NCI-H128 (cell line): ENCODE results near the gene PNKP.

Experiments used
- DNase-seq: peaks from one replicate; lab custom pipeline; 2025; ENCODE audit not compliant: unreplicated experiment; lab: John Stamatoyannopoulos, UW

Gene PNKP

DNA sequence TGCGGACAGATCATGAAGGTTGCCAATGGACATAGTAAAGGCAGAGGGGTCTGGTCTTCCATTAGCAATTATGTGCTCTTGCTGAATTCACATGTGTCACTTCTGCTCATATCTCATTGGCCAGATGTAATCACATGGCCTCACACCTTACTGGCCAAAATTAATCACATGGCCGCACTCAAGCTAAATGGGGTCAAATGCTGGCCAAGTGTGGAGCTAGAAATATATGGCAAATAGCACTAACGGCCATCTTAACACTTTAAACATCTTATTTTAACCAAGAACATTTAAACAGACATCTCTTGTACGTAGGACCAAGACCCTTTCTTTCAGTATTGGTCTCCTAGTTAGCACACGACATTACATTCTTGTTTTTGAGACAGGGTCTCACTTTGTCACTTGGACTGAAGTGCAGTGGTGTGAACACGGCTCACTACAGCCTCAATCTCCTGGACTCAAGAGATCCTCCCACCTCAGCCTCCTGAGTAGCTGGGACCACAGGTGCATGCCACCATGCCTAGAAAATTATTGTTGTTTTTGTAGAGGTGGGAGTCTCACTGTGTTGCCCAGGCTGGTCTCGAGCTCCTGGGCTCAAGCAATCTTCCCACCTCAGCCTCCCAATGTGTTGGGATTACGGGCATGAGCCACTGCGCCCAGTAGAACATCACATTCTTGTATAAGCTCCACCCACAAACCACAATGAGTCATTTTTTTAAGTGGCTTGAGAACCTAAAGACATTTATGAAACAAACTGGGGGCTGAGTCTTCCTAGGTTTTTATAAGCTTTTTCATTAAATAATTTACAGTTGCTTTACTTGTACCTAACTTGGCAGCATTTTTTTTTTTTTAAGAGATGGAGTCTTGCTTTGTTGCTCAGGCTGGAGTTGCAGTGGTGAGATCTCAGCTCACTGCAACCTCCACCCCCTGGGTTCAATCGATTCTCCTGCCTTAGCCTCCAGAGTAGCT lies 19.4 kb downstream of the PNKP start:
- no peak for DNase-seq

GRCh38 chr19:49846408-49846807 lies 21.0 kb downstream of the PNKP start:
- no peak for DNase-seq

GRCh38 chr19:49845414-49845813 lies 22.0 kb downstream of the PNKP start:
- DNase-seq = no peak

DNA sequence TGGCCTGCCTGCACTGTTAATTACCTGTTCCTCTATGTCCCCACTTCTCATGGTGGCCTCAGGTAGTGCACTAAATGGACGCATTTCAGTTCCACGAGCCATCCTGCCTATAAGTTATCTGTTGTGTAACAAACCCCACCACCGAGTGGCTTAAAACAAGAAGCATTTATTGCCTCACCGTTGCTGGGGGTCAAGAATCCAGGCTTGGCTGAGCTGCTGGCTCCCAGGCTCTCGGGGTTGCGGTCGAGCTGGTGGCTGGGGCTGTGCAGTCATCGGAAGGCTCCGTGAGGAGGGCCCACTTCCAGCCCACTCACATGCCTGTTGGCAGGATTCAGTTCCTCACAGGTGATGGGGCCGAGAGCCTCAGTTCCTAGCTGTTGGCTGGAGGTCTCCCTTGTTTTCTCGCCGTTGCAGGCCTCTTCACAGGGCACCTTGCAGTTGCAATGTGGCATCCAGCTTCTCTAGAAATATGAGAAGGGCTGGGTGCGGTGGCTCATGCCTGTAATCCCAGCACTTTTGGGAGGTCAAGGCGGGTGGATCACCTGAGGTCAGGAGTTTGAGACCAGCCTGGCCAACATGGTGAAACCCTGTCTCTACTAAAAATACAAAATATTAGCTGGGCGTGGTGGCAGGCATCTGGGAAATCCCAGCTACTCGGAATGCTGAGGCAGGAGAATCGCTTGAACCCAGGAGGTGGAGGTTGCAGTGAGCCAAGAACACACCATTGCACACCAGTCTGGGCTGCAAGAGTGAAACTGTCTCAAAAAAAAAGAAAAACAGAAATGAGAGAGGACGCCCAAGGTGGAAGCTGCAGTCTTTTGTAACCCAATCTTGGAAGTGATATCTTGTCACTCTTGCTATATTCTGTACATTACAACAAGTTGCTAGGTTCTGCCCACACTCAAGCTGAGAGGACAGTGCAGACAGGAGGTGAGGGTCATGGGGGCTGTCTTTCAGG lies 23.0 kb downstream of the PNKP start:
- no peak for DNase-seq

GRCh38 chr19:49843265-49843664 lies 24.1 kb downstream of the PNKP start:
- DNase-seq = no peak

DNA sequence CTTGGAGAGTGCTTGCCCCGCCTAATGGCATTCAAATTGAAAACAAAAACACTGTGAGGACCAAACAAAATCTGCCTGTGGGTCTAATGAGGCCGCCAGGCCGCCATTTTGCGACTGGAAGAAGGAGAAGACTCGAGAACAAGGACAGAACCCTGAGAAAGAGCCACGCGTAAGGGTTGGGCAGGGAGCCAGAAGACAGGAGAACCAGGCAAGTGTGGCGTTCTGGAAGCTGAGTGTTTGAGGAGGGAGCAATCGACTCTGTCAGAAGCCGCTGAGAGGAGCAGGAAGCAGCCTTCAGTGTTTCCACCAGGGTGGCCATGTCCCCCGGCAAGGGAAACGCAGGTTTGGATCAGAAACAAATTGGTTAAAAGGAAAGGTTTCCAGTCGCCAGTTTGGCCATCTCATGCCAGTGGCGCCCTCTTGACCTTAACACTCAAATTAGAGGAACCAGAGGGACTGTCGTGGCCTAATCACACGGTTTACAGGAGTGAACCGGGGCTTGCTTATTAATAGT lies 26.6 kb downstream of the PNKP start:
- DNase-seq = no peak

GRCh38 chr19:49840321-49840720 lies 27.1 kb downstream of the PNKP start:
- no peak for DNase-seq

DNA sequence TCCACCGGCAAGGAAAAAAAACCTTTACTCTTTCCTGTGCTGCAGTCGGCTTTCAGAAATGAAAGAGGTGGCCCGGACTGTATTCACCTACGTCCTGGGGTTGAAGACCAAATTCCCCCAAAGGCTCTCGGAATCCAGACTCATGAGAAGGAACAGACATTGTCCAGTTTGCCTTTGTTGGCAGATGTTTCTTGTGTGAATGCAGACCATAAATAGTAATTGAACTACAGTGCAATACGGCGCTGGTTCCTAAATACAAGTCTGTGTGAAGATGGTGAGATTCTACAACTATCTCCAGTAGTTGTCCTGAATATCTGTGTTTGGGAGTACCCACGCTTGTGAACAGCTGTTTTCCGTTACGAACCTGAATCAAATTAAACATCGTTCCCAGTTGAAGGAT lies 27.7 kb downstream of the PNKP start:
- no peak for DNase-seq

- no peak for DNase-seq
Measured at GRCh38 chr19:49838885-49839588, 28.3 kb downstream of the PNKP start.

DNA sequence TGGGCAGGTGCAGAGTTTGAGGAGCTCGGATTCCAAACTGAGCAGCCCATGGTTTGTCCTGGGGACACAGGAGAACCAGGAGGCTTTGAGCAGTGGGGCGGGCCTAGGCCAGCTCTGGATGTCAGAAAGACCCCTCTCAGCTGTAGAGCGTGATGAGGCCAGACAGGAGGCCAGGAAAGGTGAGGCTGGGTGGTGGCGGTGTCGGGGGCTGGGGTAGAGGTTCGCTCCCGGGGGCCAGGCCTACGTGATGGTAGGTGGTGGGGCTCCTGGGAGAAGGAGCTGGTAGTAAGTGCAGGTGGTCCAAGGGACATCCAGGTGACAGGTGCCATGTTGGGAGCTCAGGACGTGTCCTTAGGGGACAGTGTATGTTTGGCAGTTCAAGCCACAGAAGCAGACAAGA lies 30.0 kb downstream of the PNKP start:
- DNase-seq = no peak

- DNase-seq = no peak
Measured at GRCh38 chr19:49837009-49837310, 30.4 kb downstream of the PNKP start.

GRCh38 chr19:49836176-49837008 lies 31.0 kb downstream of the PNKP start:
- no peak for DNase-seq

DNA sequence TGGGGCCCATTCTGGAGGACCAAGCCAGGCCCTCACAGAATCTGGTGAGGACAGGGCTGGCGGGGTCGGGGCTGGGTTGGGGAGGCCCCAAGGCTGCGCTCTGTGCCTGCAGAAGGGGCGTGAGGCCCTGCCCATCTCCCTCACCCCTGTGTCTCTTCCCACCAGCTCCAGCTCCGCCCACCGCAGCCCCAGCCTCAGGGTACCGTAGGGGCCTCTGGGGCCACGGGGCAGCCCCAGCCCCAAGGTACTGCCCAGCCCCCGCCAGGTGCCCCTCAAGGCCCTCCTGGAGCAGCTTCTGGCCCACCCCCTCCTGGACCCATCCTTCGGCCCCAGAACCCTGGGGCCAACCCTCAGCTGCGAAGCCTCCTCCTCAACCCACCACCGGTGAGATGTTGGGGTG lies 31.8 kb downstream of the PNKP start:
- no peak for DNase-seq

DNA sequence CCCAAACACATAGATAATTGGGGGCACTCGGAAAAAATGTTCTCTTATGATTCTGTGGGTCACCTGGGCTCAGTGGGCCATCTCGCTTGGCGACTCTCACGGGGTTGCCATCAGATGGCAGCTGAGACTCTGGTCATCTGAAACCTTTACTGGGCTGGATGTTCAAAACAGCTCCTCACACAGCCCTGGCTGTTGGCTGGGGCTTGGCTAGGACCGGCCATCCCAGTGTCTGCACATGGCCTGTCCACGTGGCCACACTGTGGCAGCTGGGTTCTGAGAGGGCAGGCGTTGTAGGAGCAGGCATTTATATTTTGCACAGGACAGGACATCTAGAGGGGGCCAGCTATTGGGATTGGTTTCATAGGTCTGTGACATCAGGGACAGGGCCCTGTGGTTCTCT lies 33.8 kb downstream of the PNKP start:
- DNase-seq = no peak

- DNase-seq = no peak
Measured at GRCh38 chr19:49832556-49832955, 34.8 kb downstream of the PNKP start.

- DNase-seq = no peak
Measured at GRCh38 chr19:49831592-49831991, 35.8 kb downstream of the PNKP start.

DNA sequence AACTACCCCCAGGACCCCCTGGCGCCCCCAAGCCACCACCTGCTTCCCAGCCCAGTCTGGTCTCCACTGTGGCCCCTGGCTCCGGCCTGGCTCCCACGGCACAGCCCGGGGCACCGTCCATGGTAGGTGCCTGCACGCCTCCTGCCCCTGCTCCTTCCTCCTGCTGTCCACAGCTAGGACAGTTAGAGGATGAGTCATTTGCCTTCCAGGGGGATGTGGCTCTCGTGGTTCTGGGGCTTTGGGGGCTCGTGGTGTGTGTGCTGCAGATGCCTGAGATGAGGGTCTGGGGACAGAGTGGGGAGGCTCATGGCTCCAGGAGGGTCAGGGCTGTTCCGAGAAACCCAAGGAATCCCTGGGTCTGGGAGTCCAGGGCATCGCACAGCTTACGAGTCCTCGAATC lies 36.6 kb downstream of the PNKP start:
- DNase-seq = no peak

GRCh38 chr19:49829721-49830120 lies 37.7 kb downstream of the PNKP start:
- no peak for DNase-seq

DNA sequence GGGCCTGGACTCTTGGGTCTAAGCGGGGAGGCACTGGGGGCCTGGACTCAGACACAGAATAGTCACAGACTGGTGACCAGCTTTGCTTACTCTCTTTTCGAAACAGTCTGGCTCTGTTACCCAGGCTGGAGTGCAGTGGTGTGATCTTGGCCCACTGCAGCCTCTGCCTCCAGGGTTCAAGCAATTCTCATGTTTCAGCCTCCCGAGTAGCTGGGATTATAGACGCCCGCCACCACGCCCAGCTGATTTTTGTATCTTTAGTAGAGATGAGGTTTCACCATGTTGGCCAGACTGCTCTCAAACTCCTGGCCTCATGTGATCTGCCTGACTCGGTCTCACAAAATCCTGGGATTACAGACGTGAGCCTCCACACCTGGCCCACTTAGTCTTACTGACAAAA lies 38.2 kb downstream of the PNKP start:
- no peak for DNase-seq

- DNase-seq = no peak
Measured at GRCh38 chr19:49827034-49827433, 40.3 kb downstream of the PNKP start.
